WTC11 (cell line): ENCODE measurements around the gene MYOCOS.

Experiments
- CTCF ChIP-seq: fragments of 200-600 bp; IDR thresholded peaks from 2 replicates; pipeline ENCODE4 v1.8.0; 2022; ENCODE audit warnings: antibody characterized with exemption
- GABPB1 ChIP-seq: sonication (generic); formaldehyde crosslinking; IDR thresholded peaks from 2 replicates; pipeline ENCODE4 v1.8.1; 2023; ENCODE audit warnings: mild to moderate bottlenecking, missing genetic modification reagents
- JUN ChIP-seq: sonication (generic); formaldehyde crosslinking; IDR thresholded peaks from 2 replicates; pipeline ENCODE4 v1.8.0; 2023; ENCODE audit warnings: mild to moderate bottlenecking, missing genetic modification reagents
- NFE2L1 ChIP-seq: sonication (generic); formaldehyde crosslinking; IDR thresholded peaks from 2 replicates; pipeline ENCODE4 v1.8.1; 2023; ENCODE audit warnings: missing genetic modification reagents
- TF ChIP-seq, protein P1 (sequence below): sonication (generic); formaldehyde crosslinking; IDR thresholded peaks from 2 replicates; pipeline ENCODE4 v1.8.1; 2022; ENCODE audit warnings: missing genetic modification reagents, borderline replicate concordance
- TF ChIP-seq, protein P2 (sequence below): sonication (generic); formaldehyde crosslinking; IDR thresholded peaks from 2 replicates; pipeline ENCODE4 v1.8.0; 2022; ENCODE audit warnings: mild to moderate bottlenecking, missing genetic modification reagents
- TF ChIP-seq, protein P3 (sequence below): sonication (generic); formaldehyde crosslinking; IDR thresholded peaks from 2 replicates; pipeline ENCODE4 v1.8.1; 2022; ENCODE audit warnings: mild to moderate bottlenecking, moderate library complexity, missing genetic modification reagents

DNA sequence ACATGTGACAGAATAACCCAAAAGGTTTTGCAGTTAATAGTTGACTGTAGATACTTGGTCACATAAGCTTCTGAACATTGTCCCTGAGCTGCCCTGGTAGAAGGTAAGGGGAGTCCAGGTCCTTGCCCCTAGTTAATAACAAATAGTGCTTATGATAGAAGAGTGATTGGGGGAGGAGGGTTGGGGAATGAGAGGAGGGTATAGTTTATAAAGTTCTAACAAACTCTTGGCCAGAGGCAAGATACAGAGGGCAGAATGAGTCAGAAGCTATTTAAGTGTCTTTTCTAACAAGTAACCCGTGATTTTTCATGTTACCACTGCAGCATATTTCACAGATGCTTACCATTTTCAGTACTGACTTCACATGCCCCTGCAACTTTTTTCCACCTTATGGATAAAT lies 26.7 kb upstream of the MYOCOS start:
- TF ChIP-seq CTCF (no peak), JUN (CRISPR knock-in tag) (no peak), NFE2L1 (CRISPR knock-in tag) (no peak), GABPB1 (CRISPR knock-in tag) (no peak)
- TF ChIP-seq, protein P1, sequence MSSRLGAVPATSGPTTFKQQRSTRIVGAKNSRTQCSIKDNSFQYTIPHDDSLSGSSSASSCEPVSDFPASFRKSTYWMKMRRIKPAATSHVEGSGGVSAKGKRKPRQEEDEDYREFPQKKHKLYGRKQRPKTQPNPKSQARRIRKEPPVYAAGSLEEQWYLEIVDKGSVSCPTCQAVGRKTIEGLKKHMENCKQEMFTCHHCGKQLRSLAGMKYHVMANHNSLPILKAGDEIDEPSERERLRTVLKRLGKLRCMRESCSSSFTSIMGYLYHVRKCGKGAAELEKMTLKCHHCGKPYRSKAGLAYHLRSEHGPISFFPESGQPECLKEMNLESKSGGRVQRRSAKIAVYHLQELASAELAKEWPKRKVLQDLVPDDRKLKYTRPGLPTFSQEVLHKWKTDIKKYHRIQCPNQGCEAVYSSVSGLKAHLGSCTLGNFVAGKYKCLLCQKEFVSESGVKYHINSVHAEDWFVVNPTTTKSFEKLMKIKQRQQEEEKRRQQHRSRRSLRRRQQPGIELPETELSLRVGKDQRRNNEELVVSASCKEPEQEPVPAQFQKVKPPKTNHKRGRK (CRISPR knock-in tag), result no peak
- TF ChIP-seq, protein P2, sequence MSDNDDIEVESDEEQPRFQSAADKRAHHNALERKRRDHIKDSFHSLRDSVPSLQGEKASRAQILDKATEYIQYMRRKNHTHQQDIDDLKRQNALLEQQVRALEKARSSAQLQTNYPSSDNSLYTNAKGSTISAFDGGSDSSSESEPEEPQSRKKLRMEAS, result no peak
- TF ChIP-seq, protein P3, sequence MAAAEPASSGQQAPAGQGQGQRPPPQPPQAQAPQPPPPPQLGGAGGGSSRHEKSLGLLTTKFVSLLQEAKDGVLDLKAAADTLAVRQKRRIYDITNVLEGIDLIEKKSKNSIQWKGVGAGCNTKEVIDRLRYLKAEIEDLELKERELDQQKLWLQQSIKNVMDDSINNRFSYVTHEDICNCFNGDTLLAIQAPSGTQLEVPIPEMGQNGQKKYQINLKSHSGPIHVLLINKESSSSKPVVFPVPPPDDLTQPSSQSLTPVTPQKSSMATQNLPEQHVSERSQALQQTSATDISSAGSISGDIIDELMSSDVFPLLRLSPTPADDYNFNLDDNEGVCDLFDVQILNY, result no peak
